ENCODE data around the gene KYNU.

- no peak for TF ChIP-seq CTCF (IDR thresholded peaks at IDR 0.05)
- no peak for TF ChIP-seq POLR2A (IDR thresholded peaks at IDR 0.05)
Measured at GRCh38 chr2:143058851-143059250, 181.4 kb downstream of the KYNU start.
